Sigmoid colon (tissue), 4 donors: Measurements from ENCODE around the gene ARHGAP9.

Experiments
- EP300 ChIP-seq, 4 donors: sonication (generic); formaldehyde crosslinking; IDR thresholded peaks; one replicate each; pipeline ENCODE4 v1.6.1; 2017; ENCODE audit warnings: antibody characterized with exemption in 4 of 4
- POLR2A ChIP-seq, 2 donors: fragments of 450-650 bp; IDR thresholded peaks; one replicate each; pipeline ENCODE4 v1.6.1; 2016; ENCODE audit warnings: antibody characterized with exemption in 2 of 2, mild to moderate bottlenecking in 2 of 2, moderate library complexity in 2 of 2
- TF ChIP-seq, protein P1 (sequence below), 4 experiments: fragments of 450-650 bp in 3 of 4; fragments of 200-600 bp in 1 of 4; IDR thresholded peaks; one replicate each; pipeline ENCODE4 v1.5.1; 2016 to 2019; ENCODE audit warnings: antibody characterized with exemption in 4 of 4, mild to moderate bottlenecking in 3 of 4, moderate library complexity in 2 of 4

DNA sequence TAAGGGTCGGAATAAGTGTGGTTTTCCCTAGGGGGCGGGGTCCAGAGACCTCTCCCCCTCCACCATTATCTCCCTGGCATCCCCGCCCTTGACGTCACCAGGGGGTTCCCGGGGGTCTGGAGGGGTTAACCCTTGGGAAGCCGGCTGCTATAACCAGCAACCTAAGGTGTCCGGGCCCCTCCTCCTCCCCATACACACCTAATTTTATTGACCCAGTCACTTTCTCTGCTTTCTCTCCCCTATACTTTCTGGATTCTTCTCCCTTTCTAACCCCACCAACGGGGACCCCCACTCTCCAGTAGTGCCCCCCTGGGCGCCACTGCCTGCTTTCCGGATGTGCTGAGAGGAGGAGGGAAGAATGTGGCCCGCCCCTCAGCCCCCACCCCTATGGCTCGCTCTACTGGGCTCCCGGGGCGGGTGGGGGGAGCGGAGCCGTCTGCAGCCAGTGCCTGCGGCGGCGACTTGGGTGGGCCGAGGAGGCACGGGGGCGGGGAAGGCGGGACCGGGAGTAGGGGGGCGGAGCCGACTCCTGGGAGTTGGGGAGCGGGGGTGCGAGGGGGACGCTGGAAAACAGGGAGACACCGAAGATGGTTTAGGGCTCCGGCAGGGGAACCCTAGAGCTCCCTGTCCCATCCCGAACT, 18.3 kb downstream of the ARHGAP9 start:
- TF ChIP-seq, protein P1, sequence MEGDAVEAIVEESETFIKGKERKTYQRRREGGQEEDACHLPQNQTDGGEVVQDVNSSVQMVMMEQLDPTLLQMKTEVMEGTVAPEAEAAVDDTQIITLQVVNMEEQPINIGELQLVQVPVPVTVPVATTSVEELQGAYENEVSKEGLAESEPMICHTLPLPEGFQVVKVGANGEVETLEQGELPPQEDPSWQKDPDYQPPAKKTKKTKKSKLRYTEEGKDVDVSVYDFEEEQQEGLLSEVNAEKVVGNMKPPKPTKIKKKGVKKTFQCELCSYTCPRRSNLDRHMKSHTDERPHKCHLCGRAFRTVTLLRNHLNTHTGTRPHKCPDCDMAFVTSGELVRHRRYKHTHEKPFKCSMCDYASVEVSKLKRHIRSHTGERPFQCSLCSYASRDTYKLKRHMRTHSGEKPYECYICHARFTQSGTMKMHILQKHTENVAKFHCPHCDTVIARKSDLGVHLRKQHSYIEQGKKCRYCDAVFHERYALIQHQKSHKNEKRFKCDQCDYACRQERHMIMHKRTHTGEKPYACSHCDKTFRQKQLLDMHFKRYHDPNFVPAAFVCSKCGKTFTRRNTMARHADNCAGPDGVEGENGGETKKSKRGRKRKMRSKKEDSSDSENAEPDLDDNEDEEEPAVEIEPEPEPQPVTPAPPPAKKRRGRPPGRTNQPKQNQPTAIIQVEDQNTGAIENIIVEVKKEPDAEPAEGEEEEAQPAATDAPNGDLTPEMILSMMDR (IDR thresholded peaks at IDR 0.05): no peak
- TF ChIP-seq POLR2A (IDR thresholded peaks at IDR 0.05) (no peak), EP300 (IDR thresholded peaks at IDR 0.05) (no peak)
